HepG2 (cell line): ENCODE results near the gene ZNF514. TPM values are rescaled to one million over a fixed set of nuclear protein-coding genes. Genes with fewer than 3 reads are reported as not detected.

Experiments used
- ATAC-seq: fragments of 200-7000 bp; cut with Tn5 transposase; 3 replicates; pipeline ENCODE4 v1.9.1; 2020; ENCODE audit warnings: mild to moderate bottlenecking, moderate library complexity
- BruUV-seq: library from RNA; stranded (reverse); fragments of 400-500 nt; replicated peaks from 2 replicates; lab custom pipeline; 2021; lab: Mats Ljungman, UMichigan
- CTCF ChIA-PET: fragments of 300-600 bp; formaldehyde crosslinking; extraction: SDS; loops from one replicate; lab custom pipeline; 2021; ENCODE audit warnings: low total read pairs, inconsistent platforms, low intra/inter-chr PET ratio; lab: Yijun Ruan, JAX
- POLR2A ChIA-PET: fragments of 350-600 bp; sonication (Branson Sonifier 250); formaldehyde crosslinking; loops from one replicate; lab custom pipeline; 2020; ENCODE audit warnings: antibody characterized with exemption, inconsistent platforms; lab: Yijun Ruan, JAX
- DNase-seq: peaks from one replicate; pipeline ENCODE4 v3.0.0-alpha.2; 2015; ENCODE audit warnings: low spot score
- FAIRE-seq: peaks from 3 replicates; lab custom pipeline; 2011; peaks lifted over from hg19 to GRCh38; lab: Jason Lieb, UNC
- H2AFZ ChIP-seq: one replicate; pipeline ENCODE4 v1.6.1; 2011; ENCODE audit warnings: low read length, inconsistent platforms
- H3K27ac ChIP-seq: fragments of 300-600 bp; 3 replicates; pipeline ENCODE4 v1.8.0; 2011; ENCODE audit warnings: mixed run types, mild to moderate bottlenecking, mixed read lengths, low read length, inconsistent platforms; ENCODE audit not compliant: insufficient read depth; ENCODE audit errors: extremely low read length
- H3K27me3 ChIP-seq, 2 experiments: fragments of 200-600 bp in 1 of 2; 2 replicates in 1 of 2; 3 replicates in 1 of 2; pipeline versions ENCODE4 v1.6.0 to v1.8.0; 2011; ENCODE audit warnings: low read length in 2 of 2, mild to moderate bottlenecking in 2 of 2, moderate library complexity in 2 of 2, inconsistent platforms in 1 of 2; ENCODE audit not compliant: insufficient read depth in 2 of 2, control insufficient read depth in 1 of 2
- H3K36me3 ChIP-seq, 2 experiments: fragments of 200-600 bp in 1 of 2; replicated peaks in 1 of 2; 2 replicates in 1 of 2; 3 replicates in 1 of 2; pipeline versions ENCODE4 v1.5.1 to v1.8.0; 2011; ENCODE audit warnings: low read length in 2 of 2, inconsistent platforms in 1 of 2; ENCODE audit not compliant: insufficient read depth in 2 of 2, control insufficient read depth in 1 of 2
- H3K4me1 ChIP-seq: 2 replicates; pipeline ENCODE4 v1.5.1; 2012; ENCODE audit warnings: low read length, inconsistent platforms; ENCODE audit not compliant: insufficient read depth
- H3K4me2 ChIP-seq: 2 replicates; pipeline ENCODE4 v1.6.0; 2011; ENCODE audit warnings: low read depth, low read length, inconsistent platforms
- H3K4me3 ChIP-seq, 3 experiments: fragments of 200-600 bp in 1 of 3; sonication (generic), shearing (Covaris generic) in 1 of 3; replicated peaks in 1 of 3; 2 replicates each; pipeline ENCODE4 v1.5.1; 2011 to 2016; ENCODE audit warnings: low read length in 3 of 3, inconsistent platforms in 2 of 3, low read depth in 2 of 3, mild to moderate bottlenecking in 2 of 3, control low read depth in 1 of 3, mixed read lengths in 1 of 3; ENCODE audit not compliant: insufficient read depth in 1 of 3
- H3K79me2 ChIP-seq: one replicate; pipeline ENCODE4 v1.6.1; 2011; ENCODE audit warnings: low read length, inconsistent platforms; ENCODE audit not compliant: insufficient read depth
- H3K9ac ChIP-seq: 2 replicates; pipeline ENCODE4 v1.6.0; 2011; ENCODE audit warnings: mild to moderate bottlenecking, low read depth, low read length, inconsistent platforms; ENCODE audit not compliant: insufficient read depth
- H3K9me3 ChIP-seq: 2 replicates; pipeline ENCODE4 v1.5.1; 2012; ENCODE audit warnings: mild to moderate bottlenecking, low read length
- H4K20me1 ChIP-seq: 2 replicates; pipeline ENCODE4 v1.6.0; 2011; ENCODE audit warnings: inconsistent platforms, mild to moderate bottlenecking, low read length, moderate library complexity; ENCODE audit not compliant: insufficient read depth
- ARNTL ChIP-seq: sonication (generic); formaldehyde crosslinking; IDR thresholded peaks from 2 replicates; pipeline ENCODE4 v1.4.0; 2020; ENCODE audit warnings: mild to moderate bottlenecking, missing genetic modification reagents
- CEBPB ChIP-seq: IDR thresholded peaks from 2 replicates; pipeline ENCODE4 v1.6.1; 2011; ENCODE audit warnings: low read depth, low read length, improper control_type of control experiment, borderline replicate concordance
- GPN1 ChIP-seq: sonication (generic); formaldehyde crosslinking; IDR thresholded peaks from 2 replicates; pipeline ENCODE4 v1.5.1; 2020; ENCODE audit warnings: missing genetic modification reagents, borderline replicate concordance
- ISX ChIP-seq: sonication (generic); formaldehyde crosslinking; conservative IDR thresholded peaks from 2 replicates; pipeline ENCODE4 v1.5.0; 2020; ENCODE audit warnings: missing genetic modification reagents
- MED8 ChIP-seq: sonication (generic); formaldehyde crosslinking; IDR thresholded peaks from 2 replicates; pipeline ENCODE4 v1.8.1; 2023; ENCODE audit warnings: mild to moderate bottlenecking, missing genetic modification reagents; ENCODE audit not compliant: insufficient replicate concordance
- NCOA1 ChIP-seq: sonication (generic); formaldehyde crosslinking; IDR thresholded peaks from 2 replicates; pipeline ENCODE4 v1.9.0; 2021; ENCODE audit warnings: missing genetic modification reagents
- NFE2 ChIP-seq: sonication (generic); formaldehyde crosslinking; IDR thresholded peaks from 2 replicates; pipeline ENCODE4 v1.4.0; 2020; ENCODE audit warnings: missing genetic modification reagents
- POLR2A ChIP-seq, 2 experiments: IDR thresholded peaks; 2 replicates each; pipeline ENCODE4 v1.6.1; 2011; ENCODE audit warnings: low read depth in 2 of 2, low read length in 2 of 2, mild to moderate bottlenecking in 1 of 2, moderate library complexity in 1 of 2; ENCODE audit not compliant: insufficient read depth in 1 of 2
- RCOR2 ChIP-seq: IDR thresholded peaks from 2 replicates; pipeline ENCODE4 v1.6.1; 2016; ENCODE audit warnings: missing biosample characterization, missing genetic modification reagents
- SCMH1 ChIP-seq: sonication (generic); formaldehyde crosslinking; IDR thresholded peaks from 2 replicates; pipeline ENCODE4 v1.9.0; 2021; ENCODE audit warnings: missing genetic modification reagents, mild to moderate bottlenecking, borderline replicate concordance
- SOX6 ChIP-seq, 2 experiments: fragments of 450-650 bp in 1 of 2; sonication (generic) in 1 of 2; formaldehyde crosslinking in 1 of 2; IDR thresholded peaks; 2 replicates each; pipeline versions ENCODE4 v1.4.0 to v1.6.1; 2017 to 2020; ENCODE audit warnings: antibody characterized with exemption in 1 of 2, mild to moderate bottlenecking in 1 of 2, missing genetic modification reagents in 1 of 2
- ZNF547 ChIP-seq: sonication (generic); formaldehyde crosslinking; IDR thresholded peaks from 2 replicates; pipeline ENCODE4 v1.5.1; 2020; ENCODE audit warnings: mild to moderate bottlenecking, missing genetic modification reagents
- ZNF777 ChIP-seq: sonication (generic); formaldehyde crosslinking; IDR thresholded peaks from 2 replicates; pipeline ENCODE4 v1.4.0; 2020; ENCODE audit warnings: missing genetic modification reagents
- WGBS: methylation state at CpG from one replicate; pipeline ENCODE4 v1.1.6; 2017; ENCODE audit warnings: low lambda C conversion rate; 5-methylcytosine and 5-hydroxymethylcytosine counted together
- in situ Hi-C: cut with HindIII; loops from 2 replicates; pipeline ENCODE4 v1.10.0; 2017; ENCODE audit warnings: low pct_unique_long_range_greater_than_20kb; ENCODE audit not compliant: extremely low pct_ligation_motif_present
- intact Hi-C: fragments of 100-400 bp; cut with micrococcal nuclease; formaldehyde crosslinking; loops from one replicate; pipeline ENCODE4 v1.10.0; 2022; ENCODE audit not compliant: unreplicated experiment
- polyA plus RNA-seq, 8 experiments: library from polyadenylated mRNA; depleted of rRNA in 3 of 8; stranded (reverse) in 7 of 8; unstranded in 1 of 8; fragments of >200 nt; fragmentation: Illumina TruSeq in 4 of 8; extraction: Trizol in 4 of 8; gene quantifications; 2 replicates each; pipeline versions ENCODE4 v1.2.1 to v1.2.3, GENCODE V29; 2011 to 2016; ENCODE audit warnings: low read depth in 4 of 8, missing spikeins in 1 of 8, mixed read lengths in 1 of 8; ENCODE audit not compliant: insufficient read depth in 1 of 8
- total RNA-seq, 5 experiments: library from RNA; depleted of rRNA; stranded (reverse); fragments of >200 nt; fragmentation: Illumina TruSeq; extraction: Trizol; gene quantifications; 2 replicates each; pipeline ENCODE4 v1.2.3, GENCODE V29; 2016; ENCODE audit warnings: low read depth in 1 of 5
- TF ChIP-seq, protein P1 (sequence below): sonication (generic); formaldehyde crosslinking; IDR thresholded peaks from 2 replicates; pipeline ENCODE4 v1.5.1; 2020; ENCODE audit warnings: missing genetic modification reagents, mild to moderate bottlenecking, borderline replicate concordance
- TF ChIP-seq, protein P2 (sequence below): sonication (generic); formaldehyde crosslinking; IDR thresholded peaks from 2 replicates; pipeline ENCODE4 v1.4.0; 2020; ENCODE audit warnings: missing genetic modification reagents, borderline replicate concordance

The ZNF514 gene
- total and polyA plus RNA-seq, 2 of the 13 experiments (the other 11 are each of a cell fraction or from before 2014, with no cell fraction given), result 15.2 to 18.7 TPM

DNA sequence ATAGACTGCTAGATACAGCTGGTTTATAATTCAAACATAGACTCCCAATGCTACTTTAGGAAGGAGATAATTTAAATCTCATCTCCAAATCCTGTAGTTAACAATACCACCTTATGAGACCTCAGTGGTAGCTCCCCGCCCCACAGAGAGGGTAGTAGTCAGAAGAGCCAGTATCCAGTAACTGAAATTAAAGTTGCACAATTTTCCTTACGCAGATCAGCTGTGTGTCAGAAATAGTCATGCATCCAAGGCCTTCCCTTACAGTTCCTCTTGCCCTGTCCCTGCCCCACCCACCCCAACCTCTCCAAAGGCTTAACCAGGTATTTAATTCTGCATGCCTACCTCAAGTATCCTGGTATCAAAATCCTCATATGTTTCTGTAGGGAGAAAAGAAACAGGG lies 53.6 kb downstream of the ZNF514 start:
- no peak overlapping the region for H2AFZ ChIP-seq
- WGBS, result 100% methylated on average over 2 of the region's 2 CpGs
- CTCF ChIA-PET, result no interaction called here
- H3K9me3 ChIP-seq, result no peaks in the 10 kb centered on the region
- DNase-seq, result no peak
- H4K20me1 ChIP-seq, result no peaks in the 10 kb centered on the region
- no peak for FAIRE-seq
- H3K27ac ChIP-seq, result no peak overlapping the region
- intact Hi-C loops (no loop called here), in situ Hi-C loops (no loop called here)
- ATAC-seq, result no peak
- H3K79me2 ChIP-seq, result no peaks in the 10 kb centered on the region
- no peak overlapping the region for H3K4me3 ChIP-seq
- no peak overlapping the region for H3K9ac ChIP-seq
- TF ChIP-seq CEBPB (0 out of 2 replicates have a peak, but pooled peaks have one; percentile 8), ZNF777 (CRISPR knock-in tag) (no peak)
- no peaks in the 10 kb centered on the region for H3K4me1 ChIP-seq
- no TSS peak for BruUV-seq
- H3K36me3 ChIP-seq, result peaks cover 37 to 91% of the 10 kb centered on the region in 2 experiments
- H3K27me3 ChIP-seq, result no peaks in the 10 kb centered on the region
- H3K4me2 ChIP-seq, result no peak overlapping the region
- POLR2A ChIA-PET, result no interaction called here

DNA sequence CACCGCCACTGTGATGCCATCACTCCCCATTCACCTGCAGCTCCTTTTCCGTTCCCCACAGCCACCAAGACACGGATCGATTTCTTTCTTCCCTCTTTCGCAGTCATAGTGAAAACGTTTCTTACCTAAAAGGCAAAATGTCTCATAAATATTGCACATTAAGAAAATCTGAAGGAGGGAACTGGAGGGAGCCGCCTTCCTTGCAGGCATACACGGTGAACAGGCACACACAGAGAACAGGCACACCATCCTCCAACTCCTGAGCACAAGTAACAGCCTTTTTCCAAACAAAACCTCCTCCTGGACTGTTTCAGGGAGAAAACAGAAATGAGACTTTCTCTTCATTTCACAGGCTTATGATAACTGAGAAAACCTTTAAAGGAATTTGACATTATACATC lies 55.0 kb downstream of the ZNF514 start:
- Histone ChIP-seq H3K4me1 (no peaks in the 10 kb centered on the region), H3K4me2 (no peak overlapping the region), H3K27ac (no peak overlapping the region), H3K9ac (no peak overlapping the region), H3K27me3 (no peaks in the 10 kb centered on the region), H4K20me1 (no peaks in the 10 kb centered on the region), H3K36me3 (peaks cover 36 to 92% of the 10 kb centered on the region in 2 experiments), H3K4me3 (no peak overlapping the region), H3K79me2 (no peaks in the 10 kb centered on the region), H3K9me3 (no peaks in the 10 kb centered on the region), H2AFZ (no peak overlapping the region)
- ATAC-seq, result no peak
- 97% methylated on average over 8 of the region's 8 CpGs for WGBS
- in situ Hi-C loops (no loop called here), intact Hi-C loops (no loop called here)
- POLR2A ChIA-PET, result no interaction called here
- DNase-seq, result no peak
- BruUV-seq, result no TSS peak
- no peak for FAIRE-seq
- CTCF ChIA-PET, result no interaction called here
- TF ChIP-seq ZNF547 (CRISPR knock-in tag) (no peak), SOX6 (IDR thresholded peaks at IDR 0.05) (no peak), SOX6 (CRISPR knock-in tag; IDR thresholded peaks at IDR 0.05) (no peak), ARNTL (CRISPR knock-in tag) (no peak), NCOA1 (CRISPR knock-in tag) (no peak), RCOR2 (CRISPR knock-in tag) (no peak), NFE2 (CRISPR knock-in tag) (no peak), SCMH1 (CRISPR knock-in tag) (no peak), ISX (CRISPR knock-in tag) (no peak), GPN1 (CRISPR knock-in tag) (no peak), POLR2A (IDR thresholded peaks at IDR 0.05; ENCODE audit: insufficient read depth in 1 of 2, low read depth in 2 of 2, low read length in 2 of 2) (no peak), MED8 (CRISPR knock-in tag) (no peak)
- TF ChIP-seq, protein P1, sequence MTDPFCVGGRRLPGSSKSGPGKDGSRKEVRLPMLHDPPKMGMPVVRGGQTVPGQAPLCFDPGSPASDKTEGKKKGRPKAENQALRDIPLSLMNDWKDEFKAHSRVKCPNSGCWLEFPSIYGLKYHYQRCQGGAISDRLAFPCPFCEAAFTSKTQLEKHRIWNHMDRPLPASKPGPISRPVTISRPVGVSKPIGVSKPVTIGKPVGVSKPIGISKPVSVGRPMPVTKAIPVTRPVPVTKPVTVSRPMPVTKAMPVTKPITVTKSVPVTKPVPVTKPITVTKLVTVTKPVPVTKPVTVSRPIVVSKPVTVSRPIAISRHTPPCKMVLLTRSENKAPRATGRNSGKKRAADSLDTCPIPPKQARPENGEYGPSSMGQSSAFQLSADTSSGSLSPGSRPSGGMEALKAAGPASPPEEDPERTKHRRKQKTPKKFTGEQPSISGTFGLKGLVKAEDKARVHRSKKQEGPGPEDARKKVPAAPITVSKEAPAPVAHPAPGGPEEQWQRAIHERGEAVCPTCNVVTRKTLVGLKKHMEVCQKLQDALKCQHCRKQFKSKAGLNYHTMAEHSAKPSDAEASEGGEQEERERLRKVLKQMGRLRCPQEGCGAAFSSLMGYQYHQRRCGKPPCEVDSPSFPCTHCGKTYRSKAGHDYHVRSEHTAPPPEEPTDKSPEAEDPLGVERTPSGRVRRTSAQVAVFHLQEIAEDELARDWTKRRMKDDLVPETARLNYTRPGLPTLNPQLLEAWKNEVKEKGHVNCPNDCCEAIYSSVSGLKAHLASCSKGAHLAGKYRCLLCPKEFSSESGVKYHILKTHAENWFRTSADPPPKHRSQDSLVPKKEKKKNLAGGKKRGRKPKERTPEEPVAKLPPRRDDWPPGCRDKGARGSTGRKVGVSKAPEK (CRISPR knock-in tag), result no peak
- TF ChIP-seq, protein P2, sequence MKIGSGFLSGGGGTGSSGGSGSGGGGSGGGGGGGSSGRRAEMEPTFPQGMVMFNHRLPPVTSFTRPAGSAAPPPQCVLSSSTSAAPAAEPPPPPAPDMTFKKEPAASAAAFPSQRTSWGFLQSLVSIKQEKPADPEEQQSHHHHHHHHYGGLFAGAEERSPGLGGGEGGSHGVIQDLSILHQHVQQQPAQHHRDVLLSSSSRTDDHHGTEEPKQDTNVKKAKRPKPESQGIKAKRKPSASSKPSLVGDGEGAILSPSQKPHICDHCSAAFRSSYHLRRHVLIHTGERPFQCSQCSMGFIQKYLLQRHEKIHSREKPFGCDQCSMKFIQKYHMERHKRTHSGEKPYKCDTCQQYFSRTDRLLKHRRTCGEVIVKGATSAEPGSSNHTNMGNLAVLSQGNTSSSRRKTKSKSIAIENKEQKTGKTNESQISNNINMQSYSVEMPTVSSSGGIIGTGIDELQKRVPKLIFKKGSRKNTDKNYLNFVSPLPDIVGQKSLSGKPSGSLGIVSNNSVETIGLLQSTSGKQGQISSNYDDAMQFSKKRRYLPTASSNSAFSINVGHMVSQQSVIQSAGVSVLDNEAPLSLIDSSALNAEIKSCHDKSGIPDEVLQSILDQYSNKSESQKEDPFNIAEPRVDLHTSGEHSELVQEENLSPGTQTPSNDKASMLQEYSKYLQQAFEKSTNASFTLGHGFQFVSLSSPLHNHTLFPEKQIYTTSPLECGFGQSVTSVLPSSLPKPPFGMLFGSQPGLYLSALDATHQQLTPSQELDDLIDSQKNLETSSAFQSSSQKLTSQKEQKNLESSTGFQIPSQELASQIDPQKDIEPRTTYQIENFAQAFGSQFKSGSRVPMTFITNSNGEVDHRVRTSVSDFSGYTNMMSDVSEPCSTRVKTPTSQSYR, result no peak
